WERI-Rb-1 (cell line): Measurements from ENCODE around the gene ARID5A.

Experiments used
- DNase-seq: peaks from one replicate; pipeline ENCODE4 v3.0.0-alpha.2; 2020
- H3K27ac ChIP-seq: fragments of 250-450 bp; sonication (Bioruptor Pico); 2 replicates; pipeline ENCODE4 v1.5.1; 2020; ENCODE audit warnings: mild to moderate bottlenecking, moderate library complexity
- H3K27me3 ChIP-seq: fragments of 250-450 bp; sonication (Bioruptor Pico); 2 replicates; pipeline ENCODE4 v1.5.1; 2021; ENCODE audit warnings: mild to moderate bottlenecking, low read depth, moderate library complexity; ENCODE audit not compliant: insufficient read depth, severe bottlenecking
- H3K36me3 ChIP-seq: fragments of 250-450 bp; sonication (Bioruptor Pico); 2 replicates; pipeline ENCODE4 v1.5.1; 2020; ENCODE audit warnings: mild to moderate bottlenecking, moderate library complexity
- H3K4me3 ChIP-seq: 2 replicates; pipeline ENCODE4 v1.5.1; 2011; ENCODE audit warnings: low read depth, mild to moderate bottlenecking, control low read depth, low read length
- H3K9me3 ChIP-seq: fragments of 250-450 bp; sonication (Bioruptor Pico); 2 replicates; pipeline ENCODE4 v1.5.1; 2021; ENCODE audit warnings: mild to moderate bottlenecking, moderate library complexity; ENCODE audit not compliant: severe bottlenecking
- TF ChIP-seq, protein P1 (sequence below): IDR thresholded peaks from 2 replicates; pipeline ENCODE4 v1.5.1; 2011; ENCODE audit warnings: low read depth, mild to moderate bottlenecking, control low read depth, inconsistent platforms, low read length

The ARID5A gene

DNA sequence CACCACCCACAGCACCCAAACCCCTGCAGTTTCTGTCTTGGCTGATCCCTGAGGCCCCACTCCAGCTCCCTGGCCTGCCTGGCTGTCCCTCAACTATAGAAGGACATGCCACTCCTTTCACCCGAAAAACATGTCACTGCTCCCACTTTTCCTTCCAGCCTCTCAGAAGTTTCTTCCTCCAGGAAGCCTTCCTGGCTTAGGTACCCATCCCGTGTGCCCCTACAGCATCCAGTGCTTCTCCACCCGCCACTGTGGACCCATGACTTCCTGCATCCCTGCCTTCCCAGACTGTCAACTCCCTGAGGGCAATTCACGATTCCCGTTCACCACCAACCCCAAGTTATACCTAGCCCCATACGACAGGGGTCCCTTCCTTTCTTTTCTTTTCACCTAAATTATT lies 21.5 kb downstream of the ARID5A start:
- no peaks in the 10 kb centered on the region for H3K27me3 ChIP-seq
- DNase-seq, result no peak

DNA sequence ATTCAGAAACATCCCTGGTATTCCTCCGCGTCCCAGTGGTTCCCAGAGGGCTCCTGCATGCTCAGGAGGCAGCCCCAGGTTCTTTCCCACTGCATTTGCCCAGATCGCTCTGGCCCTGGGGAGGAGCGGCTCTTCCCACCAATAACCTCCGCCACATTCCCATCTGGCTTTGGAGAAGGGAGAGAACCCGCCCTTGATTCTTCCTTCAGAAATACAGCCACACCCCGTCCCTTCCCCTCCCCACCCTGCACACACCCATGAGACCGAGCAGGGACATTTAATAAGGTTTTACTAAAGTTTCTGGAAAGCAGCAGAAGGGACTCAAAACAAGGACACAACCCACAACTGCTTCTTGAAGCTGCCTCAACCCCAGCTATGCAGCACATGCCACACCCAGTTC lies 21.9 kb downstream of the ARID5A start:
- Histone ChIP-seq H3K9me3 (no peaks in the 10 kb centered on the region), H3K36me3 (no peaks in the 10 kb centered on the region), H3K27ac (no peak overlapping the region), H3K4me3 (no peak overlapping the region), H3K27me3 (no peaks in the 10 kb centered on the region)
- DNase-seq, result no peak
- TF ChIP-seq, protein P1, sequence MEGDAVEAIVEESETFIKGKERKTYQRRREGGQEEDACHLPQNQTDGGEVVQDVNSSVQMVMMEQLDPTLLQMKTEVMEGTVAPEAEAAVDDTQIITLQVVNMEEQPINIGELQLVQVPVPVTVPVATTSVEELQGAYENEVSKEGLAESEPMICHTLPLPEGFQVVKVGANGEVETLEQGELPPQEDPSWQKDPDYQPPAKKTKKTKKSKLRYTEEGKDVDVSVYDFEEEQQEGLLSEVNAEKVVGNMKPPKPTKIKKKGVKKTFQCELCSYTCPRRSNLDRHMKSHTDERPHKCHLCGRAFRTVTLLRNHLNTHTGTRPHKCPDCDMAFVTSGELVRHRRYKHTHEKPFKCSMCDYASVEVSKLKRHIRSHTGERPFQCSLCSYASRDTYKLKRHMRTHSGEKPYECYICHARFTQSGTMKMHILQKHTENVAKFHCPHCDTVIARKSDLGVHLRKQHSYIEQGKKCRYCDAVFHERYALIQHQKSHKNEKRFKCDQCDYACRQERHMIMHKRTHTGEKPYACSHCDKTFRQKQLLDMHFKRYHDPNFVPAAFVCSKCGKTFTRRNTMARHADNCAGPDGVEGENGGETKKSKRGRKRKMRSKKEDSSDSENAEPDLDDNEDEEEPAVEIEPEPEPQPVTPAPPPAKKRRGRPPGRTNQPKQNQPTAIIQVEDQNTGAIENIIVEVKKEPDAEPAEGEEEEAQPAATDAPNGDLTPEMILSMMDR, result no peak

More for the DNA sequence above, 21.5 kb downstream of the ARID5A start:
- Histone ChIP-seq H3K9me3 (no peaks in the 10 kb centered on the region), H3K27ac (no peak overlapping the region), H3K4me3 (no peak overlapping the region), H3K36me3 (no peaks in the 10 kb centered on the region)
- TF ChIP-seq, protein P1, result no peak

DNA sequence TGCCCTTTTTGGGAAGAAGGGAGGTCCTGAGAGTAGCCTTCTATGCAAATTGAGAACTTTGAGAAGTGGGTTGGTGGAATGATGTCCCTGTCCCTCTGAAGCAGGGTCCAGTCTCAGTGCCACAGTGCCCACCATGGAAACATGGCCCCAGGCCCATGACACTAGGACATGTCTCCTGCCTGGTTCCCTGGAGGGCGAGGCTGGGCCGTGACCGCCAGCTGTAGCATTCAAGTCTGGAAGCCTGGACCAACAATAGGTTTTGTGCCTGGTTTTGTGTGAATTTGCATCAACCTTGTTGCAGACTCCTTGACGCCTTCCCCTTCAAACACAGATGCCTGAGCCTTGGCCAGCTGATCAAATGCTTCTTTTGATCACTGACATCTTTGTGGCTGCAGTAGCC lies 27.5 kb downstream of the ARID5A start:
- Histone ChIP-seq H3K4me3 (no peak overlapping the region), H3K27me3 (no peaks in the 10 kb centered on the region), H3K36me3 (no peaks in the 10 kb centered on the region), H3K9me3 (no peaks in the 10 kb centered on the region), H3K27ac (no peak overlapping the region)
- DNase-seq, result no peak
- TF ChIP-seq, protein P1, result no peak

DNA sequence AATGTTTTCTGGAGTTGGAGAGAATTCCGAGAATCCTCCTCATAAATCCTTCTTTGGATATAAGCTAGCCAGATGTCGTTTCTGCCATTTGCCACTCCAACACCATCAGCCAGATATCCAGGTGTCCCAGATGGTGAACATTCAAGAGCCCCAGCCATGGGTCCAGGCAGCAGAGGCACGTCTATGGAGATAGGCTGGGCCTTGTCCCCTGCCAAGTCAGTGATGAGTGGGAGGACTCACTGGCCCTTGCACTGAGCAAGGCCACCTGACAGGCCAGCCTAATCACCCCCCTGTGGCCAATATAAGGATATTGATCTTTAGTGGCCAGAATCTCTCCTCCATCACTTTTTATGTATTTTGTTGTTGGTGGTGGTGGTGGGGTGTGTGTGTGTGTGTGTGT lies 28.0 kb downstream of the ARID5A start:
- no peaks in the 10 kb centered on the region for H3K9me3 ChIP-seq

DNA sequence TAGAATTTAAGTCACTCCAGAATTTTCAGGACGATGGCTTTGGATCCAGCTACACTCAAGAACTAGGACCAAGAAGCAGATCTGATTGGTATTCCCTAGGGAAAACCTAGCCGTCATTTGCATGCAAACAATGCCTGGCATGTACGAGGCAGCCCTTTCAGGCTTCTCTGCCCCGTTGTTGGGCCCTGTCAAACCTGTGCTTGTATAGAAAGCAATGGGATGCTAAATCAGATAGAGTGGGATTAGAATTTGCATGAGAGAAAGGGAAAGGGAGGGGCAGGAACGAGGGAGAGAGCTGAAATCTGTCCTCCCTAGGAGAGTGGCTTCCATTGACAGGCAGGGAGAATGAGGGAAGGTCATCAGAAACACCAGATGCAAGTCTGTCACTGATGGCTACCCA lies 28.6 kb downstream of the ARID5A start:
- H3K27ac ChIP-seq, result no peak overlapping the region
- no peak overlapping the region for H3K4me3 ChIP-seq
- TF ChIP-seq, protein P1, result no peak
- H3K9me3 ChIP-seq, result no peaks in the 10 kb centered on the region
- no peaks in the 10 kb centered on the region for H3K27me3 ChIP-seq
- no peak for DNase-seq
- H3K36me3 ChIP-seq, result no peaks in the 10 kb centered on the region

More for the DNA sequence above, 28.0 kb downstream of the ARID5A start:
- TF ChIP-seq, protein P1, result no peak
- H3K36me3 ChIP-seq, result no peaks in the 10 kb centered on the region
- H3K27me3 ChIP-seq, result no peaks in the 10 kb centered on the region
- no peak overlapping the region for H3K27ac ChIP-seq
- H3K4me3 ChIP-seq, result no peak overlapping the region
- DNase-seq, result no peak

DNA sequence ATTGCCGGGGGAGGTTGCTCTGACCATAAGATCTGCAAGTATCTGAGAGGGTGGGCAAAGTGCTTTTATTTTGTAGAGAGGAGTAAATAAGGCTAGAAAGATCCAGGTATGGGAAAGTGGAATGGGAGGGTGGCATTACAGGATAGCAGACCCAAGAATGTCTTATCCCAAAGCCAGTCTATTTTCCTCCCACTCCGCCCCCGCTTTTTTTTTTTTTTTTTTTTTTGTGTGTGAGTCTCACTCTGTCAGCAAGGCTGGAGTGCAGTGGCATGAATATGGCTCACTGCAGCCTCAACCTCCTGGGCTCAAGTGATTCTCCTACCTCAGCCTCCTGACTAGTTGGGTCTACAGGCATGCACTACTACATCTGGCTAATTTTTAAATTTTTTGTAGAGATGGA lies 31.5 kb downstream of the ARID5A start:
- DNase-seq, result no peak
- Histone ChIP-seq H3K27me3 (no peaks in the 10 kb centered on the region), H3K9me3 (no peaks in the 10 kb centered on the region), H3K4me3 (no peak overlapping the region), H3K27ac (no peak overlapping the region), H3K36me3 (no peaks in the 10 kb centered on the region)
- TF ChIP-seq, protein P1, result no peak
